ENCODE data around the gene TBCK.

DNA sequence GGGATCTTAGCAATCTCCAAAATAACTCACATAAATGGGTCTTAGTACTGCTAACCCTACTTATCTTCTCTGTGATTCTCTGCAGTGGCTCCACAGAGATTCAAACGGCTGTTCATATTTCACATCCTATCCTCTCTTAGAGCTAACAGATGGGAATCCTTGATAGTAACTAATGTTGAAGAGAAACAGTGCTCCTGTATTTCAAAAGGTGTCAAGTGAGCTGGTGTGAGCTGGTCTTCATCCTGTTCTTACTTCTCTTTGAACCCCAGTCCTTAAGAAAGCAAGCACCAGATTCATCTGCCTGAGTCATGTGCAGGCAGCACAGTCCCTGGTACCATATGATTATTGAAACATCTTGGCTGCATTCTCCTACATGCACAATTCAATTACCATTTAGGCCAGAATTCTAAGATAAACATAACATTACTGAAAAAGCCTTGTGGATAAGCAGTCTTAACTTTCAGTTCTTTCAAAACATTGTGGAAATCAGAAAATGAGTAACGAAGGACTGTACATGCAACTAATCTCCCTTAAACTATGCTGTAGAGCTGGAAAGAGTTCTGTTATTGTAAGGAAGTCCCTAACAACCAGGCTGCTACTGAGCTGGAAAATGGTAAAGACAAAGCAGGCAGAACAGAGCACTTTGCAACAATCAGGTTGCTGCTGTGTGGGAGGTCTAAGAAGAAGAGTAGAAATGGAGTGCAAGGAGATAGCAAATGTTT lies 267.6 kb downstream of the TBCK start:
- TF ChIP-seq POLR2AphosphoS5 (IDR thresholded peaks at IDR 0.05), result no peak
- TF ChIP-seq, protein P1, sequence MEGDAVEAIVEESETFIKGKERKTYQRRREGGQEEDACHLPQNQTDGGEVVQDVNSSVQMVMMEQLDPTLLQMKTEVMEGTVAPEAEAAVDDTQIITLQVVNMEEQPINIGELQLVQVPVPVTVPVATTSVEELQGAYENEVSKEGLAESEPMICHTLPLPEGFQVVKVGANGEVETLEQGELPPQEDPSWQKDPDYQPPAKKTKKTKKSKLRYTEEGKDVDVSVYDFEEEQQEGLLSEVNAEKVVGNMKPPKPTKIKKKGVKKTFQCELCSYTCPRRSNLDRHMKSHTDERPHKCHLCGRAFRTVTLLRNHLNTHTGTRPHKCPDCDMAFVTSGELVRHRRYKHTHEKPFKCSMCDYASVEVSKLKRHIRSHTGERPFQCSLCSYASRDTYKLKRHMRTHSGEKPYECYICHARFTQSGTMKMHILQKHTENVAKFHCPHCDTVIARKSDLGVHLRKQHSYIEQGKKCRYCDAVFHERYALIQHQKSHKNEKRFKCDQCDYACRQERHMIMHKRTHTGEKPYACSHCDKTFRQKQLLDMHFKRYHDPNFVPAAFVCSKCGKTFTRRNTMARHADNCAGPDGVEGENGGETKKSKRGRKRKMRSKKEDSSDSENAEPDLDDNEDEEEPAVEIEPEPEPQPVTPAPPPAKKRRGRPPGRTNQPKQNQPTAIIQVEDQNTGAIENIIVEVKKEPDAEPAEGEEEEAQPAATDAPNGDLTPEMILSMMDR (IDR thresholded peaks at IDR 0.05), result no peak
- no peak for TF ChIP-seq POLR2A (IDR thresholded peaks at IDR 0.05; ENCODE audit: low read depth)
